Hepatocyte (in vitro differentiated cells): ENCODE measurements around the gene MAPK11. TPM values are rescaled to one million over a fixed set of nuclear protein-coding genes. Genes with fewer than 3 reads are reported as not detected.

ENCODE experiments used
- DNase-seq: peaks from one replicate; pipeline ENCODE4 v3.0.0-alpha.2; 2016; ENCODE audit warnings: low spot score
- H2AFZ ChIP-seq: fragments of 200-600 bp; sonication (generic); 2 replicates; pipeline ENCODE4 v1.6.0; 2016; ENCODE audit warnings: antibody characterized with exemption, mild to moderate bottlenecking
- H3K27ac ChIP-seq: fragments of 200-600 bp; sonication (generic); 2 replicates; pipeline ENCODE4 v1.5.1; 2016; ENCODE audit warnings: mild to moderate bottlenecking
- H3K27me3 ChIP-seq: fragments of 200-600 bp; sonication (generic); 2 replicates; pipeline ENCODE4 v1.6.1; 2016
- H3K36me3 ChIP-seq: fragments of 200-600 bp; sonication (generic); replicated peaks from 2 replicates; pipeline ENCODE4 v1.5.1; 2016; ENCODE audit warnings: low read depth; ENCODE audit not compliant: insufficient read depth
- H3K4me1 ChIP-seq: fragments of 200-600 bp; sonication (generic); 2 replicates; pipeline ENCODE4 v1.5.1; 2016; ENCODE audit warnings: mild to moderate bottlenecking, moderate library complexity; ENCODE audit not compliant: insufficient read depth
- H3K4me2 ChIP-seq: fragments of 200-600 bp; sonication (generic); 2 replicates; pipeline ENCODE4 v1.6.0; 2016
- H3K4me3 ChIP-seq: fragments of 200-600 bp; sonication (generic); 2 replicates; pipeline ENCODE4 v1.5.1; 2016; ENCODE audit warnings: mild to moderate bottlenecking
- H3K79me2 ChIP-seq: fragments of 200-600 bp; sonication (generic); 2 replicates; pipeline ENCODE4 v1.6.0; 2017; ENCODE audit warnings: mild to moderate bottlenecking
- H3K9me2 ChIP-seq: fragments of 200-600 bp; sonication (generic); replicated peaks from 2 replicates; pipeline ENCODE4 v1.6.0; 2017; ENCODE audit warnings: mild to moderate bottlenecking; ENCODE audit not compliant: insufficient read depth
- H3K9me3 ChIP-seq: fragments of 200-600 bp; sonication (generic); 2 replicates; pipeline ENCODE4 v1.5.1; 2016; ENCODE audit warnings: low read depth, mild to moderate bottlenecking
- H4K20me1 ChIP-seq: fragments of 200-600 bp; sonication (generic); 2 replicates; pipeline ENCODE4 v1.6.0; 2016; ENCODE audit warnings: mild to moderate bottlenecking; ENCODE audit not compliant: insufficient read depth, poor library complexity, severe bottlenecking
- CTCF ChIP-seq: fragments of 200-600 bp; sonication (generic); IDR thresholded peaks from 2 replicates; pipeline ENCODE4 v1.5.1; 2016; ENCODE audit warnings: antibody characterized with exemption, mild to moderate bottlenecking; ENCODE audit not compliant: poor library complexity
- EZH2 ChIP-seq: fragments of 200-600 bp; sonication (generic); IDR thresholded peaks from 2 replicates; pipeline ENCODE4 v1.6.1; 2016; ENCODE audit warnings: antibody characterized with exemption, mild to moderate bottlenecking, borderline replicate concordance
- EZH2phosphoT487 ChIP-seq: fragments of 200-600 bp; sonication (generic); IDR thresholded peaks from one replicate; pipeline ENCODE4 v1.6.1; 2018; ENCODE audit warnings: antibody characterized with exemption, mild to moderate bottlenecking, low read depth, moderate library complexity; ENCODE audit not compliant: unreplicated experiment, severe bottlenecking
- WGBS: methylation state at CpG from one replicate; pipeline ENCODE4 v1.1.6; 2016; ENCODE audit warnings: low lambda C conversion rate; ENCODE audit errors: missing lambda C conversion rate; 5-methylcytosine and 5-hydroxymethylcytosine counted together
- polyA plus RNA-seq: library from polyadenylated mRNA; unstranded; fragments of >200 nt; fragmentation: Nextera tagmentation; extraction: Ambion mirVana; gene quantifications from 2 replicates; pipeline ENCODE4 v1.2.1, GENCODE V29; 2016
- total RNA-seq: library from RNA; depleted of rRNA; stranded (reverse); fragments of >200 nt; gene quantifications from 2 replicates; pipeline ENCODE4 v1.2.3, GENCODE V29; 2014

The MAPK11 gene
- total and polyA plus RNA-seq, 2 experiments from 2014 or later: 1.1 to 2.3 TPM

- no peaks in the 10 kb centered on the region for H3K9me2 ChIP-seq
- peaks cover 39% of the 10 kb centered on the region for H3K79me2 ChIP-seq
- peaks cover 41% of the 10 kb centered on the region for H3K4me1 ChIP-seq
- 86% methylated on average over 12 of the region's 19 CpGs for whole genome bisulfite sequencing
- H3K27ac ChIP-seq: peak overlapping the region; percentile 85
- no peaks in the 10 kb centered on the region for H3K36me3 ChIP-seq
- H4K20me1 ChIP-seq: peaks cover 11% of the 10 kb centered on the region
- no peaks in the 10 kb centered on the region for H3K27me3 ChIP-seq
- no peak for DNase-seq
- H3K9me3 ChIP-seq: no peaks in the 10 kb centered on the region
- H2AFZ ChIP-seq: no peak overlapping the region
- TF ChIP-seq EZH2phosphoT487 (no peak), CTCF (no peak), EZH2 (no peak)
- H3K4me3 ChIP-seq: no peak overlapping the region
- H3K4me2 ChIP-seq: peak overlapping the region; percentile 11
Measured at GRCh38 chr22:50307890-50308596, 37.9 kb upstream of the MAPK11 start.

GRCh38 chr22:50306753-50307749 is 36.9 kb upstream of the MAPK11 start, which contains the start of gene PLXNB2:
Gene PLXNB2, minus strand, starts transcription at chr22:50307646. Its CDS starts 17,062 bp downstream, at chr22:50290584.
- no peaks in the 10 kb centered on the region for H3K27me3 ChIP-seq
- H4K20me1 ChIP-seq: peaks cover 21% of the 10 kb centered on the region
- peak; percentile 92 for DNase-seq
- H3K4me3 ChIP-seq: peak within 1 kb of the TSS; percentile 97
- no peaks in the 10 kb centered on the region for H3K36me3 ChIP-seq
- peak within 1 kb of the TSS; percentile 98 for H3K4me2 ChIP-seq
- TF ChIP-seq CTCF (no peak), EZH2 (no peak), EZH2phosphoT487 (no peak)
- no peaks in the 10 kb centered on the region for H3K9me3 ChIP-seq
- H3K79me2 ChIP-seq: peaks cover 49% of the 10 kb centered on the region
- peaks cover 51% of the 10 kb centered on the region for H3K4me1 ChIP-seq
- H3K27ac ChIP-seq: peak within 1 kb of the TSS; percentile 98
- H3K9me2 ChIP-seq: no peaks in the 10 kb centered on the region
- 1% methylated on average over 57 of the region's 105 CpGs for WGBS
- H2AFZ ChIP-seq: no peak within 1 kb of the TSS

- Histone ChIP-seq H3K4me1 (peaks cover 61% of the 10 kb centered on the region), H4K20me1 (peaks cover 31% of the 10 kb centered on the region), H3K79me2 (peaks cover 59% of the 10 kb centered on the region), H3K9me2 (no peaks in the 10 kb centered on the region), H3K27ac (peak overlapping the region; percentile 98), H3K4me3 (peak overlapping the region; percentile 97), H3K36me3 (no peaks in the 10 kb centered on the region), H2AFZ (no peak overlapping the region), H3K27me3 (no peaks in the 10 kb centered on the region), H3K4me2 (peak overlapping the region; percentile 98), H3K9me3 (no peaks in the 10 kb centered on the region)
- TF ChIP-seq EZH2phosphoT487: no peak
- no peak for TF ChIP-seq CTCF
- no peak for TF ChIP-seq EZH2
- 8% methylated on average over 21 of the region's 21 CpGs for whole genome bisulfite sequencing
- DNase-seq: peak; percentile 87
Measured at GRCh38 chr22:50305923-50306566, 35.9 kb upstream of the MAPK11 start.
